H9 (cell line): ENCODE data around the gene NPS. TPM values are rescaled to one million over a fixed set of nuclear protein-coding genes. Genes with fewer than 3 reads are reported as not detected.

Experiments used
- DNase-seq: peaks from one replicate; pipeline ENCODE4 v3.0.0-alpha.2; 2017
- H2AFZ ChIP-seq: one replicate; pipeline ENCODE4 v1.6.1; 2013; ENCODE audit warnings: mild to moderate bottlenecking, low read length, control low read depth, moderate library complexity
- H2AK5ac ChIP-seq: 2 replicates; pipeline ENCODE4 v1.6.1; 2013; ENCODE audit warnings: low read length, control low read depth, mixed read lengths; ENCODE audit not compliant: insufficient read length
- H2BK120ac ChIP-seq: one replicate; pipeline ENCODE4 v1.6.1; 2013; ENCODE audit warnings: low read depth, mild to moderate bottlenecking, low read length, control low read depth, inconsistent platforms; ENCODE audit not compliant: poor library complexity, severe bottlenecking
- H2BK12ac ChIP-seq: 2 replicates; pipeline ENCODE4 v1.6.1; 2013; ENCODE audit warnings: low read length, control low read depth, mixed read lengths, low read depth; ENCODE audit not compliant: insufficient read length
- H2BK15ac ChIP-seq: 2 replicates; pipeline ENCODE4 v1.6.1; 2013; ENCODE audit warnings: low read depth, low read length, control low read depth
- H2BK20ac ChIP-seq: one replicate; pipeline ENCODE4 v1.6.1; 2013; ENCODE audit warnings: low read depth, mild to moderate bottlenecking, low read length, control low read depth, inconsistent platforms; ENCODE audit not compliant: poor library complexity, severe bottlenecking
- H2BK5ac ChIP-seq: 2 replicates; pipeline ENCODE4 v1.6.1; 2013; ENCODE audit warnings: low read length, control low read depth, mixed read lengths; ENCODE audit not compliant: insufficient read length
- H3K14ac ChIP-seq: 2 replicates; pipeline ENCODE4 v1.6.1; 2013; ENCODE audit warnings: low read length, control low read depth; ENCODE audit not compliant: insufficient read depth
- H3K18ac ChIP-seq: 2 replicates; pipeline ENCODE4 v1.6.1; 2013; ENCODE audit warnings: low read depth, mild to moderate bottlenecking, mixed read lengths, low read length, control low read depth; ENCODE audit not compliant: insufficient read length
- H3K23ac ChIP-seq: 2 replicates; pipeline ENCODE4 v1.6.1; 2013; ENCODE audit warnings: low read length, control low read depth, mixed read lengths, low read depth; ENCODE audit not compliant: insufficient read length
- H3K23me2 ChIP-seq: 2 replicates; pipeline ENCODE4 v1.6.1; 2013; ENCODE audit warnings: low read depth, mild to moderate bottlenecking, mixed read lengths, low read length, control low read depth; ENCODE audit not compliant: insufficient read length, poor library complexity, severe bottlenecking
- H3K27ac ChIP-seq: 2 replicates; pipeline ENCODE4 v1.5.1; 2013; ENCODE audit warnings: low read length, control low read depth, mixed read lengths, low read depth; ENCODE audit not compliant: insufficient read length
- H3K27me3 ChIP-seq: 2 replicates; pipeline ENCODE4 v1.6.1; 2013; ENCODE audit warnings: low read length, control low read depth, inconsistent platforms; ENCODE audit not compliant: insufficient read depth
- H3K4ac ChIP-seq: 2 replicates; pipeline ENCODE4 v1.6.1; 2013; ENCODE audit warnings: low read depth, mild to moderate bottlenecking, control low read depth, inconsistent platforms, low read length, moderate library complexity
- H3K4me1 ChIP-seq: 2 replicates; pipeline ENCODE4 v1.6.1; 2013; ENCODE audit warnings: low read length, control low read depth, inconsistent platforms; ENCODE audit not compliant: insufficient read depth
- H3K4me2 ChIP-seq: 2 replicates; pipeline ENCODE4 v1.6.1; 2013; ENCODE audit warnings: low read length, control low read depth, mixed read lengths; ENCODE audit not compliant: insufficient read length, insufficient read depth
- H3K56ac ChIP-seq: 2 replicates; pipeline ENCODE4 v1.6.1; 2013; ENCODE audit warnings: low read depth, mild to moderate bottlenecking, mixed read lengths, low read length, control low read depth; ENCODE audit not compliant: insufficient read length
- H3K79me1 ChIP-seq: 2 replicates; pipeline ENCODE4 v1.6.1; 2013; ENCODE audit warnings: low read depth, mild to moderate bottlenecking, moderate library complexity, low read length, control low read depth, inconsistent platforms; ENCODE audit not compliant: insufficient read depth, poor library complexity, severe bottlenecking
- H3K79me2 ChIP-seq: 2 replicates; pipeline ENCODE4 v1.6.1; 2013; ENCODE audit warnings: low read length, control low read depth, inconsistent platforms; ENCODE audit not compliant: insufficient read depth
- H3K9ac ChIP-seq: 2 replicates; pipeline ENCODE4 v1.6.1; 2013; ENCODE audit warnings: low read length, control low read depth, mixed read lengths; ENCODE audit not compliant: insufficient read length; ENCODE audit errors: extremely low read depth
- H3K9me3 ChIP-seq: one replicate; pipeline ENCODE4 v1.6.1; 2013; ENCODE audit warnings: low read depth, low read length, inconsistent platforms; ENCODE audit not compliant: control insufficient read depth
- H3T11ph ChIP-seq: one replicate; pipeline ENCODE4 v1.6.1; 2013; ENCODE audit warnings: mild to moderate bottlenecking, low read length, control low read depth, inconsistent platforms
- H4K20me1 ChIP-seq: one replicate; pipeline ENCODE4 v1.6.1; 2013; ENCODE audit not compliant: control insufficient read depth, insufficient read length, insufficient read depth
- H4K5ac ChIP-seq: 2 replicates; pipeline ENCODE4 v1.6.1; 2013; ENCODE audit warnings: low read depth, mild to moderate bottlenecking, mixed read lengths, low read length, control low read depth; ENCODE audit not compliant: insufficient read length
- H4K8ac ChIP-seq: replicated peaks from 2 replicates; pipeline ENCODE4 v1.6.1; 2013; ENCODE audit warnings: low read length, control low read depth, mixed read lengths, low read depth; ENCODE audit not compliant: insufficient read length
- H4K91ac ChIP-seq: 2 replicates; pipeline ENCODE4 v1.6.1; 2013; ENCODE audit warnings: low read depth, mild to moderate bottlenecking, moderate library complexity, mixed read lengths, low read length, control low read depth; ENCODE audit not compliant: insufficient read length
- H3K27ac Mint-ChIP-seq, 3 experiments: 2 replicates in 2 of 3; 3 replicates in 1 of 3; pipeline ENCODE4 v1.8.0; 2020 to 2021; ENCODE audit warnings: mixed read lengths in 3 of 3, mild to moderate bottlenecking in 1 of 3, moderate library complexity in 1 of 3
- H3K27me3 Mint-ChIP-seq: 2 replicates; pipeline ENCODE4 v1.8.0; 2021; ENCODE audit warnings: low read depth, mild to moderate bottlenecking, moderate library complexity, mixed read lengths
- H3K36me3 Mint-ChIP-seq, 3 experiments: 2 replicates in 2 of 3; 3 replicates in 1 of 3; pipeline ENCODE4 v1.8.0; 2020 to 2021; ENCODE audit warnings: low read depth in 3 of 3, mixed read lengths in 3 of 3; ENCODE audit not compliant: insufficient read depth in 1 of 3
- H3K4me1 Mint-ChIP-seq, 2 experiments: 2 replicates each; pipeline ENCODE4 v1.8.0; 2020; ENCODE audit warnings: mixed read lengths in 2 of 2
- H3K4me3 Mint-ChIP-seq, 2 experiments: 2 replicates in 1 of 2; 3 replicates in 1 of 2; pipeline ENCODE4 v1.8.0; 2020 to 2021; ENCODE audit warnings: mild to moderate bottlenecking in 2 of 2, mixed read lengths in 2 of 2, moderate library complexity in 1 of 2
- H3K9me3 Mint-ChIP-seq, 2 experiments: 2 replicates in 1 of 2; 3 replicates in 1 of 2; pipeline ENCODE4 v1.8.0; 2020; ENCODE audit warnings: mild to moderate bottlenecking in 2 of 2, mixed read lengths in 2 of 2, moderate library complexity in 1 of 2
- CTCF ChIP-seq: fragments of 200-600 bp; sonication (generic); conservative IDR thresholded peaks from 3 replicates; pipeline ENCODE4 v1.8.0; 2021; ENCODE audit warnings: antibody characterized with exemption, mild to moderate bottlenecking
- WGBS: extraction: QIAGEN DNeasy Blood & Tissue Kit; methylation state at CpG from one replicate; pipeline ENCODE4 v1.1.7; 2013; ENCODE audit warnings: missing lambda C conversion rate, low lambda C conversion rate, mixed read lengths; ENCODE audit not compliant: insufficient read length; ENCODE audit errors: extremely low coverage; 5-methylcytosine and 5-hydroxymethylcytosine counted together
- total RNA-seq: library from RNA; stranded (reverse); gene quantifications from 2 replicates; pipeline ENCODE4 v1.2.1, GENCODE V29; 2021

Gene NPS
- total RNA-seq, 1 experiment from 2014 or later: not detected

DNA sequence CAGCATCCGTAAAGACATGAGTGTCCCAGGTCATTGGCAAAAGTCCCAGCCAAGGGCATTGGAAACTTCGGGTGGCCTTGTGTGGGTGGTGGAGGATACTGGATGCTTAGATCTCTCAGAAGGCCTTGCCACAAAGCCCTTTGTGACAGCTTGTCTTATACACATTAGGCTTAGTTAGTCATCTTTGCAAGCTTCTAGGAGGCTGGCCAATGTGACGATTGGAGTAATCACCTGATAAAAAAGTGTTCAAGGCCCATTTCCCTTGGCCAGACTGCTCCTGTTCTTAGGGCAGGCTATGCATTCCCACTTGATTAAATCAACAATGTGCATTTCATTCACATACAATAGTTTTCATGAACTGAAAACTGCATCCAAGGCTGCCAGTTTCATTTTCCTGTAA, 26.9 kb downstream of the NPS start:
- Histone ChIP-seq H3K27me3 (no peaks in the 10 kb centered on the region), H3K4me1 (no peaks in the 10 kb centered on the region), H4K91ac (no peak overlapping the region), H2AK5ac (no peak overlapping the region), H2BK12ac (no peak overlapping the region), H3K9me3 (no peaks in the 10 kb centered on the region), H3K4me2 (no peak overlapping the region), H4K5ac (no peak overlapping the region), H3K14ac (no peak overlapping the region), H3K79me1 (no peaks in the 10 kb centered on the region), H4K20me1 (no peaks in the 10 kb centered on the region), H2BK5ac (no peak overlapping the region), H4K8ac (no peak overlapping the region), H3K18ac (no peak overlapping the region), H2BK15ac (no peak overlapping the region), H3T11ph (no peak overlapping the region), H3K4ac (no peak overlapping the region), H3K23ac (no peak overlapping the region), H3K23me2 (no peaks in the 10 kb centered on the region), H2BK20ac (no peak overlapping the region), H3K9ac (no peak overlapping the region), H2BK120ac (no peak overlapping the region), H3K27ac (no peak overlapping the region), H2AFZ (no peak overlapping the region), H3K79me2 (no peaks in the 10 kb centered on the region), H3K56ac (no peak overlapping the region)
- peaks cover 2% of the 10 kb centered on the region for H3K27me3 Mint-ChIP-seq
- TF ChIP-seq CTCF: no peak
- no peak overlapping the region for H3K4me3 Mint-ChIP-seq
- no peaks in the 10 kb centered on the region for H3K4me1 Mint-ChIP-seq
- H3K27ac Mint-ChIP-seq: no peak overlapping the region
- H3K36me3 Mint-ChIP-seq: no peaks in the 10 kb centered on the region
- DNase-seq: no peak
- WGBS: no CpG with 5 or more reads among the region's 3 CpGs
- peaks cover 0 to 3% of the 10 kb centered on the region in 2 experiments; a peak in 1 of 5 replicates for H3K9me3 Mint-ChIP-seq
